C4-2B (cell line): ENCODE data around the gene MED26.

Source experiments
- ZFX ChIP-seq: fragments of 450-650 bp; IDR thresholded peaks from 2 replicates; pipeline ENCODE4 v1.6.1; 2017
- TF ChIP-seq, protein P1 (sequence below): fragments of 450-650 bp; conservative IDR thresholded peaks from 2 replicates; pipeline ENCODE4 v1.5.1; 2017; ENCODE audit warnings: mild to moderate bottlenecking

DNA sequence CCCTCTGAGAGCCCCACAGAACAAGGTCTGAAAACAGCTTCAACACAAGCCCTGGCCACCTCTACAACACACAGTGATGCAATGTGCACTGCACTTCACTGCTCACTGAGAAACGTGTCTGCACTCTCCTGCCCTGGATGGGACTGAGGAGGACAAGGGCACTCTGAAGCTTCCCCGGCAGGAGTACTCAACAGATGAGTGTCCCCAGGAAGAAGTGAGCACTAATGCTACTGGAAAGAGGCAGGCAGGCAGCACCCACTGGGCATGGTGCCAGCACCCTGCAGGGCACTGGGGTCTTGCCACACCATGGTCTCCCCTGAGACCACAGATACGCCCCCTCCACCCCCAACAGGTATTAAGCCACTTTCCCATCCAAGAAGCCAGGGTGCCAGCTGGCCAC lies 38.1 kb downstream of the MED26 start:
- TF ChIP-seq, protein P1, sequence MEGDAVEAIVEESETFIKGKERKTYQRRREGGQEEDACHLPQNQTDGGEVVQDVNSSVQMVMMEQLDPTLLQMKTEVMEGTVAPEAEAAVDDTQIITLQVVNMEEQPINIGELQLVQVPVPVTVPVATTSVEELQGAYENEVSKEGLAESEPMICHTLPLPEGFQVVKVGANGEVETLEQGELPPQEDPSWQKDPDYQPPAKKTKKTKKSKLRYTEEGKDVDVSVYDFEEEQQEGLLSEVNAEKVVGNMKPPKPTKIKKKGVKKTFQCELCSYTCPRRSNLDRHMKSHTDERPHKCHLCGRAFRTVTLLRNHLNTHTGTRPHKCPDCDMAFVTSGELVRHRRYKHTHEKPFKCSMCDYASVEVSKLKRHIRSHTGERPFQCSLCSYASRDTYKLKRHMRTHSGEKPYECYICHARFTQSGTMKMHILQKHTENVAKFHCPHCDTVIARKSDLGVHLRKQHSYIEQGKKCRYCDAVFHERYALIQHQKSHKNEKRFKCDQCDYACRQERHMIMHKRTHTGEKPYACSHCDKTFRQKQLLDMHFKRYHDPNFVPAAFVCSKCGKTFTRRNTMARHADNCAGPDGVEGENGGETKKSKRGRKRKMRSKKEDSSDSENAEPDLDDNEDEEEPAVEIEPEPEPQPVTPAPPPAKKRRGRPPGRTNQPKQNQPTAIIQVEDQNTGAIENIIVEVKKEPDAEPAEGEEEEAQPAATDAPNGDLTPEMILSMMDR, result no peak
- no peak for TF ChIP-seq ZFX
